DMS153 treated with DMSO at 0.1 percent for 48 hours (cell line): ENCODE data around the gene GFER.
A peak's percentile ranks its signal among the peaks of the same experiment; 100 is the strongest.
"Not testable (repeated sequence)": the region's sequence is repeated elsewhere in the genome, so short reads cannot be mapped to it uniquely, and the experiment has no call there.

Experiments used
- DNase-seq: peaks from one replicate; lab custom pipeline; 2025; ENCODE audit not compliant: unreplicated experiment; lab: John Stamatoyannopoulos, UW

Gene GFER

GRCh38 chr16:2025878-2026460 lies 42.0 kb downstream of the GFER start:
- DNase-seq = no peak

GRCh38 chr16:2026461-2027023 lies 42.5 kb downstream of the GFER start, which contains the start of gene NHERF2:
Gene NHERF2 (plus strand): TSS chr16:2026902. CDS start chr16:2027006, 104 bp downstream.
- DNase-seq = no peak

- DNase-seq = no peak
Measured at GRCh38 chr16:2027024-2028010, 43.3 kb downstream of the GFER start.

- DNase-seq = no peak
Measured at GRCh38 chr16:2028146-2028545, 44.2 kb downstream of the GFER start.

GRCh38 chr16:2028620-2029220 lies 44.7 kb downstream of the GFER start:
- no peak for DNase-seq

GRCh38 chr16:2029350-2029749 lies 45.4 kb downstream of the GFER start:
- DNase-seq = no peak

- no peak for DNase-seq
Measured at GRCh38 chr16:2030036-2030435, 46.0 kb downstream of the GFER start.

- no peak for DNase-seq
Measured at GRCh38 chr16:2031081-2031577, 47.1 kb downstream of the GFER start.

GRCh38 chr16:2032285-2033056 lies 48.5 kb downstream of the GFER start:
- no peak for DNase-seq

- no peak for DNase-seq
Measured at GRCh38 chr16:2033057-2033908, 49.3 kb downstream of the GFER start.

GRCh38 chr16:2033909-2034695 lies 50.1 kb downstream of the GFER start:
- not testable (repeated sequence) for DNase-seq

GRCh38 chr16:2034696-2035430 lies 50.9 kb downstream of the GFER start:
- DNase-seq = no peak

- DNase-seq = peak; percentile 62
Measured at GRCh38 chr16:2035431-2036199, 51.6 kb downstream of the GFER start.

- no peak for DNase-seq
Measured at GRCh38 chr16:2036200-2036966, 52.4 kb downstream of the GFER start.

- no peak for DNase-seq
Measured at GRCh38 chr16:2037115-2037514, 53.1 kb downstream of the GFER start.
